ENCODE measurements around the gene LPAR5. TPM values are rescaled to one million over a fixed set of nuclear protein-coding genes. Genes with fewer than 3 reads are reported as not detected.

Gene LPAR5
- total and polyA plus RNA-seq, 2 experiments from 2014 or later = 0.32 to 0.38 TPM

DNA sequence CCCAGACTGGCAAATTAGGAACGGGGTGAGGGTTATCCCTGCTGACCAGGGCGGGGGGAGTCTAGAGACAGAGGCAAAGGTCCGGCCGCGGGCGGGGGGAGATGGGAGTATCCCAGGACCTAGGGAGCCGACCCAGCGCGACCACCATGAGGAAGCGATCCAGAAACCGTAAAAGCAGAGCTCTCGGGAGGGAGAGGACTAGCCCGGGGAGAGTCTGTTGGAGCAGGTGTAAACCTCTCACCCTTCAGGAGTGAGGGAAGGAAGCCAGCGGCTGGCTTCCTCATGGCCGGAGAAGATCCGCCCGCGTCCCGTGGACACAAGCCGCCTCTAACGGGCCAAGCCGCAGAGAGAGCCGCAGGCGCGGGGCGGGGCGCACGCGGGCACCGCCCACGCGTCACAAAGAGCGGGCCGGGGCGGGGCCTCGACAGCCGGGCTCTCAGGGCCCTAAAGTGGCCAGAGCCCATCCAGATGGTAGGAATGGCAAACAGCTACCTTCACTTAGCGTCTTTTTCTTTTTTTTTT, 11.4 kb upstream of the LPAR5 start, which contains the start of gene ACRBP:
Gene ACRBP, minus strand, starts transcription at position 350 of the 522 bp plus-strand sequence. Its CDS starts 66 bp downstream, at position 284.
- Histone ChIP-seq H3K4me2 (peak within 1 kb of the TSS; percentile 93), H3K79me2 (replicated peaks; ENCODE audit: insufficient read depth) (no peaks in the 10 kb centered on the region), H3F3A (replicated peaks; ENCODE audit: low read depth) (peaks cover 9% of the 10 kb centered on the region; the same call in 1 of the 2 replicates), H3K4me3 (peak within 1 kb of the TSS; percentile 87), H3K4me1 (ENCODE audit: insufficient read depth) (peaks cover 10% of the 10 kb centered on the region; the same call in 1 of the 2 replicates), H4K20me1 (replicated peaks; ENCODE audit: insufficient read depth) (0 out of 2 replicates have a peak, but pooled peaks cover 2% of the 10 kb centered on the region), H3K27ac (ENCODE audit: low read depth) (no peak within 1 kb of the TSS), H3K9me2 (ENCODE audit: insufficient read depth) (no peaks in the 10 kb centered on the region), H3K36me3 (ENCODE audit: insufficient read depth) (0 out of 2 replicates have a peak, but pooled peaks cover 4% of the 10 kb centered on the region), H3K27me3 (ENCODE audit: insufficient read depth) (peaks cover 20% of the 10 kb centered on the region), H2AFZ (peak within 1 kb of the TSS; percentile 95)
- Mint-ChIP-seq H3K27ac (no peak within 1 kb of the TSS), H3K4me1 (peaks cover 9% of the 10 kb centered on the region), H3K4me3 (peak within 1 kb of the TSS; percentile 85), H3K36me3 (ENCODE audit: low read depth) (peaks cover 18% of the 10 kb centered on the region; the same call in 2 of the 3 replicates), H3K9me3 (no peaks in the 10 kb centered on the region), H3K27me3 (ENCODE audit: insufficient read depth, low read depth, poor library complexity) (peaks cover 3% of the 10 kb centered on the region)
- DNase-seq (ENCODE audit: low spot score) = peak; percentile 89
- ATAC-seq = peak; percentile 96
- TF ChIP-seq JUNB (IDR thresholded peaks at IDR 0.05; ENCODE audit: unreplicated experiment) (no peak), ZNF114 (CRISPR knock-in tag; IDR thresholded peaks at IDR 0.05) (no peak), NANOG (IDR thresholded peaks at IDR 0.05; ENCODE audit: borderline replicate concordance) (no peak), STAT1 (IDR thresholded peaks at IDR 0.05; ENCODE audit: unreplicated experiment) (no peak), EZH2phosphoT487 (IDR thresholded peaks at IDR 0.05; ENCODE audit: unreplicated experiment) (no peak), EZH2 (IDR thresholded peaks at IDR 0.05; ENCODE audit: low read depth, unreplicated experiment) (no peak), ZNF331 (CRISPR knock-in tag; IDR thresholded peaks at IDR 0.05; ENCODE audit: low read depth) (no peak), POLR2AphosphoS5 (IDR thresholded peaks at IDR 0.05; ENCODE audit: low read depth) (peak; percentile 85), CREB1 (CRISPR knock-in tag; IDR thresholded peaks at IDR 0.05; ENCODE audit: low read depth) (peak; percentile 62)
- TF ChIP-seq, protein P1, sequence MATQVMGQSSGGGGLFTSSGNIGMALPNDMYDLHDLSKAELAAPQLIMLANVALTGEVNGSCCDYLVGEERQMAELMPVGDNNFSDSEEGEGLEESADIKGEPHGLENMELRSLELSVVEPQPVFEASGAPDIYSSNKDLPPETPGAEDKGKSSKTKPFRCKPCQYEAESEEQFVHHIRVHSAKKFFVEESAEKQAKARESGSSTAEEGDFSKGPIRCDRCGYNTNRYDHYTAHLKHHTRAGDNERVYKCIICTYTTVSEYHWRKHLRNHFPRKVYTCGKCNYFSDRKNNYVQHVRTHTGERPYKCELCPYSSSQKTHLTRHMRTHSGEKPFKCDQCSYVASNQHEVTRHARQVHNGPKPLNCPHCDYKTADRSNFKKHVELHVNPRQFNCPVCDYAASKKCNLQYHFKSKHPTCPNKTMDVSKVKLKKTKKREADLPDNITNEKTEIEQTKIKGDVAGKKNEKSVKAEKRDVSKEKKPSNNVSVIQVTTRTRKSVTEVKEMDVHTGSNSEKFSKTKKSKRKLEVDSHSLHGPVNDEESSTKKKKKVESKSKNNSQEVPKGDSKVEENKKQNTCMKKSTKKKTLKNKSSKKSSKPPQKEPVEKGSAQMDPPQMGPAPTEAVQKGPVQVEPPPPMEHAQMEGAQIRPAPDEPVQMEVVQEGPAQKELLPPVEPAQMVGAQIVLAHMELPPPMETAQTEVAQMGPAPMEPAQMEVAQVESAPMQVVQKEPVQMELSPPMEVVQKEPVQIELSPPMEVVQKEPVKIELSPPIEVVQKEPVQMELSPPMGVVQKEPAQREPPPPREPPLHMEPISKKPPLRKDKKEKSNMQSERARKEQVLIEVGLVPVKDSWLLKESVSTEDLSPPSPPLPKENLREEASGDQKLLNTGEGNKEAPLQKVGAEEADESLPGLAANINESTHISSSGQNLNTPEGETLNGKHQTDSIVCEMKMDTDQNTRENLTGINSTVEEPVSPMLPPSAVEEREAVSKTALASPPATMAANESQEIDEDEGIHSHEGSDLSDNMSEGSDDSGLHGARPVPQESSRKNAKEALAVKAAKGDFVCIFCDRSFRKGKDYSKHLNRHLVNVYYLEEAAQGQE (IDR thresholded peaks at IDR 0.05; ENCODE audit: unreplicated experiment) = no peak
- TF ChIP-seq, protein P2, sequence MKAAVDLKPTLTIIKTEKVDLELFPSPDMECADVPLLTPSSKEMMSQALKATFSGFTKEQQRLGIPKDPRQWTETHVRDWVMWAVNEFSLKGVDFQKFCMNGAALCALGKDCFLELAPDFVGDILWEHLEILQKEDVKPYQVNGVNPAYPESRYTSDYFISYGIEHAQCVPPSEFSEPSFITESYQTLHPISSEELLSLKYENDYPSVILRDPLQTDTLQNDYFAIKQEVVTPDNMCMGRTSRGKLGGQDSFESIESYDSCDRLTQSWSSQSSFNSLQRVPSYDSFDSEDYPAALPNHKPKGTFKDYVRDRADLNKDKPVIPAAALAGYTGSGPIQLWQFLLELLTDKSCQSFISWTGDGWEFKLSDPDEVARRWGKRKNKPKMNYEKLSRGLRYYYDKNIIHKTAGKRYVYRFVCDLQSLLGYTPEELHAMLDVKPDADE (IDR thresholded peaks at IDR 0.05) = no peak
- TF ChIP-seq, protein P3, sequence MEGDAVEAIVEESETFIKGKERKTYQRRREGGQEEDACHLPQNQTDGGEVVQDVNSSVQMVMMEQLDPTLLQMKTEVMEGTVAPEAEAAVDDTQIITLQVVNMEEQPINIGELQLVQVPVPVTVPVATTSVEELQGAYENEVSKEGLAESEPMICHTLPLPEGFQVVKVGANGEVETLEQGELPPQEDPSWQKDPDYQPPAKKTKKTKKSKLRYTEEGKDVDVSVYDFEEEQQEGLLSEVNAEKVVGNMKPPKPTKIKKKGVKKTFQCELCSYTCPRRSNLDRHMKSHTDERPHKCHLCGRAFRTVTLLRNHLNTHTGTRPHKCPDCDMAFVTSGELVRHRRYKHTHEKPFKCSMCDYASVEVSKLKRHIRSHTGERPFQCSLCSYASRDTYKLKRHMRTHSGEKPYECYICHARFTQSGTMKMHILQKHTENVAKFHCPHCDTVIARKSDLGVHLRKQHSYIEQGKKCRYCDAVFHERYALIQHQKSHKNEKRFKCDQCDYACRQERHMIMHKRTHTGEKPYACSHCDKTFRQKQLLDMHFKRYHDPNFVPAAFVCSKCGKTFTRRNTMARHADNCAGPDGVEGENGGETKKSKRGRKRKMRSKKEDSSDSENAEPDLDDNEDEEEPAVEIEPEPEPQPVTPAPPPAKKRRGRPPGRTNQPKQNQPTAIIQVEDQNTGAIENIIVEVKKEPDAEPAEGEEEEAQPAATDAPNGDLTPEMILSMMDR (conservative IDR thresholded peaks at IDR 0.05; ENCODE audit: low read depth in 2 of 2) = no peak
